Panc1 (cell line): ENCODE data around the gene FN1.

Experiments used
- POLR2AphosphoS5 ChIP-seq: IDR thresholded peaks from 2 replicates; pipeline ENCODE4 v1.6.1; 2012; ENCODE audit warnings: mild to moderate bottlenecking, low read depth, low read length, moderate library complexity
- SIN3A ChIP-seq: IDR thresholded peaks from 2 replicates; pipeline ENCODE4 v1.6.1; 2012; ENCODE audit warnings: low read depth, mild to moderate bottlenecking, low read length, moderate library complexity, borderline replicate concordance; ENCODE audit not compliant: insufficient read depth
- TCF7L2 ChIP-seq: IDR thresholded peaks from 2 replicates; pipeline ENCODE4 v1.6.1; 2011; ENCODE audit warnings: mild to moderate bottlenecking, low read depth, low read length, inconsistent platforms
- TF ChIP-seq, protein P1 (sequence below): fragments of 450-650 bp; IDR thresholded peaks from 2 replicates; pipeline ENCODE4 v1.5.1; 2017; ENCODE audit warnings: mild to moderate bottlenecking
- TF ChIP-seq, protein P2 (sequence below), 2 experiments: IDR thresholded peaks; 2 replicates each; pipeline ENCODE4 v1.6.1; 2011 to 2012; ENCODE audit warnings: low read depth in 2 of 2, control low read depth in 1 of 2, low read length in 1 of 2, mild to moderate bottlenecking in 1 of 2, moderate library complexity in 1 of 2; ENCODE audit not compliant: insufficient read depth in 1 of 2

DNA sequence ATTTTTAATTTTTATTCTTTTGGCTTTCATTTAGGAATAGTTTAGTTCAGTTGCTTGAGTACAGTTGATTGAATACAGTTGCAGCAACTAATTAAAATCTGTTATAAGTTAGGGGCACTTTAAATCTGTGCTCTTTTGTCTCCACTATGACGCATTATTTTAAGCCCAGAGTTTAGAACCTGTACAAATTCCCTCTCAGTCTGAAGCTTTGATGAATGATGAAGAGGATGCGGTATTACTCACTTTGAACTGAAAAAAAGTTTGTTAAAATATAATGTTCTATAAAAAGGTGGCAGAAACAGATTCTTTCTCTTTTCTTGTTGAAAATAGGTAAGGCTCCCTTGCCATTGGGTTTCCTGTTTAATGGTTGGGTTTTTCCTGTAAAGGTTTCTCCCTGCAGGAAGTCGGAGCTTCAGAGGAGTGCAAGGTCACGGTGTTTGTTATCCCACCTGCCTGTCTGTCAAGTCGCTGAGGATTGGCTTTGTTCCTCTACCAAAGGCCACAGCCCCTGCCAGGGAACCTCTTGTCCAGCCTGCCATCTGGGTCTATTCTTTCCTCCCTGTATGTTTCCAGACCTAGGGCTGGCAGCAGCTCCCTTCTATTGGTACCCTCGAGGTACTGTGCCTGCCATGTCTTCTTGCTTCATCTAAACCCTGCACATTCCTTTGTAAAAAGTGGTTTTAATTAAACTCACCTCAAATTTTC, 43.8 kb upstream of the FN1 start:
- no peak for TF ChIP-seq POLR2AphosphoS5
- TF ChIP-seq, protein P1, sequence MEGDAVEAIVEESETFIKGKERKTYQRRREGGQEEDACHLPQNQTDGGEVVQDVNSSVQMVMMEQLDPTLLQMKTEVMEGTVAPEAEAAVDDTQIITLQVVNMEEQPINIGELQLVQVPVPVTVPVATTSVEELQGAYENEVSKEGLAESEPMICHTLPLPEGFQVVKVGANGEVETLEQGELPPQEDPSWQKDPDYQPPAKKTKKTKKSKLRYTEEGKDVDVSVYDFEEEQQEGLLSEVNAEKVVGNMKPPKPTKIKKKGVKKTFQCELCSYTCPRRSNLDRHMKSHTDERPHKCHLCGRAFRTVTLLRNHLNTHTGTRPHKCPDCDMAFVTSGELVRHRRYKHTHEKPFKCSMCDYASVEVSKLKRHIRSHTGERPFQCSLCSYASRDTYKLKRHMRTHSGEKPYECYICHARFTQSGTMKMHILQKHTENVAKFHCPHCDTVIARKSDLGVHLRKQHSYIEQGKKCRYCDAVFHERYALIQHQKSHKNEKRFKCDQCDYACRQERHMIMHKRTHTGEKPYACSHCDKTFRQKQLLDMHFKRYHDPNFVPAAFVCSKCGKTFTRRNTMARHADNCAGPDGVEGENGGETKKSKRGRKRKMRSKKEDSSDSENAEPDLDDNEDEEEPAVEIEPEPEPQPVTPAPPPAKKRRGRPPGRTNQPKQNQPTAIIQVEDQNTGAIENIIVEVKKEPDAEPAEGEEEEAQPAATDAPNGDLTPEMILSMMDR, result no peak
- TF ChIP-seq, protein P2, sequence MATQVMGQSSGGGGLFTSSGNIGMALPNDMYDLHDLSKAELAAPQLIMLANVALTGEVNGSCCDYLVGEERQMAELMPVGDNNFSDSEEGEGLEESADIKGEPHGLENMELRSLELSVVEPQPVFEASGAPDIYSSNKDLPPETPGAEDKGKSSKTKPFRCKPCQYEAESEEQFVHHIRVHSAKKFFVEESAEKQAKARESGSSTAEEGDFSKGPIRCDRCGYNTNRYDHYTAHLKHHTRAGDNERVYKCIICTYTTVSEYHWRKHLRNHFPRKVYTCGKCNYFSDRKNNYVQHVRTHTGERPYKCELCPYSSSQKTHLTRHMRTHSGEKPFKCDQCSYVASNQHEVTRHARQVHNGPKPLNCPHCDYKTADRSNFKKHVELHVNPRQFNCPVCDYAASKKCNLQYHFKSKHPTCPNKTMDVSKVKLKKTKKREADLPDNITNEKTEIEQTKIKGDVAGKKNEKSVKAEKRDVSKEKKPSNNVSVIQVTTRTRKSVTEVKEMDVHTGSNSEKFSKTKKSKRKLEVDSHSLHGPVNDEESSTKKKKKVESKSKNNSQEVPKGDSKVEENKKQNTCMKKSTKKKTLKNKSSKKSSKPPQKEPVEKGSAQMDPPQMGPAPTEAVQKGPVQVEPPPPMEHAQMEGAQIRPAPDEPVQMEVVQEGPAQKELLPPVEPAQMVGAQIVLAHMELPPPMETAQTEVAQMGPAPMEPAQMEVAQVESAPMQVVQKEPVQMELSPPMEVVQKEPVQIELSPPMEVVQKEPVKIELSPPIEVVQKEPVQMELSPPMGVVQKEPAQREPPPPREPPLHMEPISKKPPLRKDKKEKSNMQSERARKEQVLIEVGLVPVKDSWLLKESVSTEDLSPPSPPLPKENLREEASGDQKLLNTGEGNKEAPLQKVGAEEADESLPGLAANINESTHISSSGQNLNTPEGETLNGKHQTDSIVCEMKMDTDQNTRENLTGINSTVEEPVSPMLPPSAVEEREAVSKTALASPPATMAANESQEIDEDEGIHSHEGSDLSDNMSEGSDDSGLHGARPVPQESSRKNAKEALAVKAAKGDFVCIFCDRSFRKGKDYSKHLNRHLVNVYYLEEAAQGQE (IDR thresholded peaks at IDR 0.05; ENCODE audit: insufficient read depth in 1 of 2, low read depth in 2 of 2, low read length in 1 of 2), result no peak
- no peak for TF ChIP-seq TCF7L2
- no peak for TF ChIP-seq SIN3A
